C4-2B (cell line): Measurements from ENCODE around the gene GPX3.

ENCODE experiments used
- ZFX ChIP-seq: fragments of 450-650 bp; IDR thresholded peaks from 2 replicates; pipeline ENCODE4 v1.6.1; 2017
- TF ChIP-seq, protein P1 (sequence below): fragments of 450-650 bp; conservative IDR thresholded peaks from 2 replicates; pipeline ENCODE4 v1.5.1; 2017; ENCODE audit warnings: mild to moderate bottlenecking

DNA sequence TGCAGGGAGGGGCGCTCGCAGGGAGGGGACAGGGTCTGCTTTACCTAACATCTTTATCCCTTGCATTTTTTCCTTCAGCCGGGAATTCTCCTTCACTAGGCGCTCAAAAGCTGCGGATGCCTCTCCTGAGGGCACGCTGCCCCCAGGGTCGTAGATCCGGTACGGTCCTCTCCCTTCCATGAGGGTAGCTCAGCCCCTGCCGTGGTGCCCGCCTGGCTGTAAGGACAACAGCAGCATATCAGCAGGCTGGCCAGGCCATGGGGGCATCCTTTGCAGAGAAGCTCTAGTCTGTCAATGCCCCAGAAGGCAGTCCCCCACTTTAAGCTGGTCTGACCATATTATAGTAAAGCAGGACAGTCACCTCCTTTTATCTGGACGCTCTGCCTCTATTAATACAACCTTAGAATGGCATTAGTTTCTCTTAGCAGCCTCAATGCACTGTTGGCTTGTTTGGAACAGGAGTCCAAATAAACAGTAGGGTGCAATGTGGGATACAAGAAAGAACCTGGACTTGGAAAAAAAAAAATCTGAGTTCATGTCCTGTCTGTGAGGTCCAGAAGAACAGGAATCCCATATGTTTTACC lies 44.6 kb downstream of the GPX3 start:
- TF ChIP-seq, protein P1, sequence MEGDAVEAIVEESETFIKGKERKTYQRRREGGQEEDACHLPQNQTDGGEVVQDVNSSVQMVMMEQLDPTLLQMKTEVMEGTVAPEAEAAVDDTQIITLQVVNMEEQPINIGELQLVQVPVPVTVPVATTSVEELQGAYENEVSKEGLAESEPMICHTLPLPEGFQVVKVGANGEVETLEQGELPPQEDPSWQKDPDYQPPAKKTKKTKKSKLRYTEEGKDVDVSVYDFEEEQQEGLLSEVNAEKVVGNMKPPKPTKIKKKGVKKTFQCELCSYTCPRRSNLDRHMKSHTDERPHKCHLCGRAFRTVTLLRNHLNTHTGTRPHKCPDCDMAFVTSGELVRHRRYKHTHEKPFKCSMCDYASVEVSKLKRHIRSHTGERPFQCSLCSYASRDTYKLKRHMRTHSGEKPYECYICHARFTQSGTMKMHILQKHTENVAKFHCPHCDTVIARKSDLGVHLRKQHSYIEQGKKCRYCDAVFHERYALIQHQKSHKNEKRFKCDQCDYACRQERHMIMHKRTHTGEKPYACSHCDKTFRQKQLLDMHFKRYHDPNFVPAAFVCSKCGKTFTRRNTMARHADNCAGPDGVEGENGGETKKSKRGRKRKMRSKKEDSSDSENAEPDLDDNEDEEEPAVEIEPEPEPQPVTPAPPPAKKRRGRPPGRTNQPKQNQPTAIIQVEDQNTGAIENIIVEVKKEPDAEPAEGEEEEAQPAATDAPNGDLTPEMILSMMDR: no peak
- no peak for TF ChIP-seq ZFX
